ENCODE results near the gene C15orf62. TPM values are rescaled to one million over a fixed set of nuclear protein-coding genes. Genes with fewer than 3 reads are reported as not detected.

C15orf62 gene
- total RNA-seq (2014; rRNA removed; shearing (Covaris generic)) = 0.49 and 0.88 TPM in 2 replicates

GRCh38 chr15:40769274-40770146 lies at the start of gene C15orf62:
Gene C15orf62, plus strand, starts transcription at chr15:40769980. Its CDS starts 516 bp downstream, at chr15:40770496.

GRCh38 chr15:40754883-40755811 lies 14.6 kb upstream of the C15orf62 start, which contains the start of gene RMDN3:
Gene RMDN3, minus strand, starts transcription at chr15:40755254. Its CDS starts 471 bp downstream, at chr15:40754783.

GRCh38 chr15:40763801-40764628 lies 5.8 kb upstream of the C15orf62 start, which contains the start of gene GCHFR:
Gene GCHFR, plus strand, starts transcription at chr15:40764068. Its CDS starts 113 bp downstream, at chr15:40764181.

GRCh38 chr15:40807028-40807887 lies 37.5 kb downstream of the C15orf62 start, which contains the start of the genes DNAJC17 and ZFYVE19:
Gene DNAJC17, minus strand, starts transcription at chr15:40807473. Its CDS starts 27 bp downstream, at chr15:40807446.
Gene ZFYVE19, plus strand, starts transcription at chr15:40807089. Its CDS starts 501 bp downstream, at chr15:40807590.

Small RNAs within 50 kb of the gene (small RNA-seq; reads per million reads assigned to genes)
- not detected for gene SUMO2P15

Other genes with a start within 250 kb of the C15orf62 start
- gene CCDC32, start 204.9 kb upstream of the C15orf62 start, total RNA-seq (2014; rRNA removed; shearing (Covaris generic)) = 8.9 and 10.5 TPM in 2 replicates
- 28.7 and 32.2 TPM in 2 replicates for gene RPUSD2, start 200.7 kb upstream of the C15orf62 start, total RNA-seq (2014; rRNA removed; shearing (Covaris generic))
- gene KNL1, start 175.7 kb upstream of the C15orf62 start, total RNA-seq (2014; rRNA removed; shearing (Covaris generic)) = 25.2 and 26.9 TPM in 2 replicates
- 28.1 and 29.8 TPM in 2 replicates for gene RAD51, start 74.8 kb upstream of the C15orf62 start, total RNA-seq (2014; rRNA removed; shearing (Covaris generic))
- gene RMDN3, start 14.7 kb upstream of the C15orf62 start, total RNA-seq (2014; rRNA removed; shearing (Covaris generic)) = 20.3 and 23.7 TPM in 2 replicates
- 29.0 and 31.7 TPM in 2 replicates for gene GCHFR, start 5.9 kb upstream of the C15orf62 start, total RNA-seq (2014; rRNA removed; shearing (Covaris generic))
- gene ZFYVE19, start 37.1 kb downstream of the C15orf62 start, total RNA-seq (2014; rRNA removed; shearing (Covaris generic)) = 26.9 and 28.2 TPM in 2 replicates
- gene DNAJC17, start 37.5 kb downstream of the C15orf62 start, total RNA-seq (2014; rRNA removed; shearing (Covaris generic)) = 61.7 and 79.5 TPM in 2 replicates
- not detected in 2 replicates for gene PPP1R14D, start 58.7 kb downstream of the C15orf62 start, total RNA-seq (2014; rRNA removed; shearing (Covaris generic))
- gene SPINT1, start 74.1 kb downstream of the C15orf62 start, total RNA-seq (2014; rRNA removed; shearing (Covaris generic)) = 1.6 and 2.5 TPM in 2 replicates
- 3.7 and 5.9 TPM in 2 replicates for gene RHOV, start 104.3 kb downstream of the C15orf62 start, total RNA-seq (2014; rRNA removed; shearing (Covaris generic))
- 23.5 and 29.8 TPM in 2 replicates for gene VPS18, start 124.5 kb downstream of the C15orf62 start, total RNA-seq (2014; rRNA removed; shearing (Covaris generic))
- gene DLL4, start 159.4 kb downstream of the C15orf62 start, total RNA-seq (2014; rRNA removed; shearing (Covaris generic)) = 0.21 TPM in 1 of 2 replicates, not detected in the other
- gene CHAC1, start 183.5 kb downstream of the C15orf62 start, total RNA-seq (2014; rRNA removed; shearing (Covaris generic)) = 52.0 and 66.8 TPM in 2 replicates

All from A375 (cell line).